Neural cell (in vitro differentiated cells): ENCODE data around the gene SND1. TPM values are rescaled to one million over a fixed set of nuclear protein-coding genes. Genes with fewer than 3 reads are reported as not detected.

Experiments
- H2AFZ ChIP-seq: fragments of 200-600, 300-800 bp; sonication (generic), shearing (Covaris generic); 2 replicates; pipeline ENCODE4 v1.6.0; 2014; ENCODE audit warnings: low read depth, mild to moderate bottlenecking, antibody characterized with exemption, low read length, moderate library complexity
- H3F3A ChIP-seq: fragments of 200-600 bp; shearing (Covaris generic); 2 replicates; pipeline ENCODE4 v1.6.1; 2016; ENCODE audit warnings: mild to moderate bottlenecking, moderate library complexity, mixed read lengths, antibody characterized with exemption, low read length; ENCODE audit not compliant: insufficient read depth, poor library complexity, severe bottlenecking
- H3K27ac ChIP-seq: fragments of 200-600, 300-800 bp; sonication (generic), shearing (Covaris generic); 2 replicates; pipeline ENCODE4 v1.5.1; 2014; ENCODE audit warnings: mild to moderate bottlenecking, low read length, moderate library complexity
- H3K27me3 ChIP-seq: fragments of 300-800, 200-600 bp; sonication (generic), shearing (Covaris generic); 2 replicates; pipeline ENCODE4 v1.6.0; 2014; ENCODE audit warnings: mild to moderate bottlenecking, low read depth, low read length, moderate library complexity; ENCODE audit not compliant: insufficient read depth
- H3K36me3 ChIP-seq: fragments of 300-800, 200-600 bp; sonication (generic), shearing (Covaris generic); 2 replicates; pipeline ENCODE4 v1.5.1; 2014; ENCODE audit warnings: mild to moderate bottlenecking, antibody characterized with exemption, low read length, moderate library complexity; ENCODE audit not compliant: insufficient read depth
- H3K4me2 ChIP-seq: fragments of 300-800, 200-600 bp; sonication (generic), shearing (Covaris generic); 2 replicates; pipeline ENCODE4 v1.6.0; 2014; ENCODE audit warnings: mild to moderate bottlenecking, low read length
- H3K4me3 ChIP-seq: fragments of 300-800, 200-600 bp; sonication (generic), shearing (Covaris generic); 2 replicates; pipeline ENCODE4 v1.5.1; 2014; ENCODE audit warnings: mild to moderate bottlenecking, low read length, moderate library complexity
- H3K79me2 ChIP-seq: fragments of 200-600 bp; shearing (Covaris generic); replicated peaks from 2 replicates; pipeline ENCODE4 v1.6.0; 2014; ENCODE audit warnings: mild to moderate bottlenecking, low read length, moderate library complexity; ENCODE audit not compliant: insufficient read depth
- H3K9ac ChIP-seq: fragments of 300-800, 200-600 bp; sonication (generic), shearing (Covaris generic); 2 replicates; pipeline ENCODE4 v1.6.1; 2016; ENCODE audit warnings: mild to moderate bottlenecking, low read length, mixed read lengths
- H3K9me2 ChIP-seq: fragments of 200-600 bp; shearing (Covaris generic); 2 replicates; pipeline ENCODE4 v1.6.1; 2016; ENCODE audit warnings: mild to moderate bottlenecking, low read length, mixed read lengths; ENCODE audit not compliant: insufficient read depth
- H3K9me3 ChIP-seq: fragments of 200-600, 300-800 bp; sonication (generic), shearing (Covaris generic); 2 replicates; pipeline ENCODE4 v1.6.1; 2016; ENCODE audit warnings: mild to moderate bottlenecking, mixed run types, low read length, moderate library complexity, mixed read lengths
- H4K20me1 ChIP-seq: fragments of 200-600 bp; shearing (Covaris generic); 2 replicates; pipeline ENCODE4 v1.6.1; 2016; ENCODE audit warnings: mild to moderate bottlenecking, mixed run types; ENCODE audit not compliant: insufficient read depth
- CTCF ChIP-seq: fragments of 450-650 bp; IDR thresholded peaks from 2 replicates; pipeline ENCODE4 v1.5.1; 2014; ENCODE audit warnings: antibody characterized with exemption, mild to moderate bottlenecking, moderate library complexity; ENCODE audit not compliant: poor library complexity, severe bottlenecking
- EP300 ChIP-seq: fragments of 450-650 bp; conservative IDR thresholded peaks from 2 replicates; pipeline ENCODE4 v1.6.1; 2014; ENCODE audit warnings: antibody characterized with exemption, mild to moderate bottlenecking, moderate library complexity; ENCODE audit not compliant: poor library complexity, severe bottlenecking
- EZH2 ChIP-seq: fragments of 200-600, 300-800 bp; shearing (Covaris generic), sonication (generic); IDR thresholded peaks from 2 replicates; pipeline ENCODE4 v1.6.1; 2014; ENCODE audit warnings: antibody characterized with exemption, low read length, borderline replicate concordance, mild to moderate bottlenecking; ENCODE audit not compliant: insufficient read depth, poor library complexity, severe bottlenecking
- MXI1 ChIP-seq: fragments of 450-650 bp; conservative IDR thresholded peaks from 2 replicates; pipeline ENCODE4 v1.6.1; 2014; ENCODE audit warnings: antibody characterized with exemption, mild to moderate bottlenecking; ENCODE audit not compliant: poor library complexity, severe bottlenecking
- POLR2AphosphoS5 ChIP-seq: IDR thresholded peaks from 2 replicates; pipeline ENCODE4 v1.6.1; 2012
- RAD21 ChIP-seq: fragments of 450-650 bp; conservative IDR thresholded peaks from 2 replicates; pipeline ENCODE4 v1.6.1; 2014; ENCODE audit warnings: antibody characterized with exemption, mild to moderate bottlenecking, moderate library complexity
- REST ChIP-seq: IDR thresholded peaks from 2 replicates; pipeline ENCODE4 v1.6.1; 2012; ENCODE audit warnings: borderline replicate concordance
- SMC3 ChIP-seq: fragments of 450-650 bp; conservative IDR thresholded peaks from 2 replicates; pipeline ENCODE4 v1.6.1; 2014; ENCODE audit warnings: antibody characterized with exemption, mild to moderate bottlenecking, moderate library complexity; ENCODE audit not compliant: poor library complexity
- TAF1 ChIP-seq: IDR thresholded peaks from 2 replicates; pipeline ENCODE4 v1.6.1; 2012; ENCODE audit warnings: low read depth
- polyA plus RNA-seq: library from polyadenylated mRNA; depleted of rRNA; stranded (reverse); fragments of >200 nt; gene quantifications from 2 replicates; pipeline ENCODE4 v1.2.3, GENCODE V29; 2014

Gene SND1
- polyA plus RNA-seq, 1 donor from 2014 or later: 37.4 TPM

- Histone ChIP-seq H3K9me3 (no peaks in the 10 kb centered on the region), H2AFZ (no peak overlapping the region), H3K79me2 (no peaks in the 10 kb centered on the region), H3K4me2 (no peak overlapping the region), H3K27me3 (no peaks in the 10 kb centered on the region), H4K20me1 (no peaks in the 10 kb centered on the region), H3K4me3 (no peak overlapping the region), H3K27ac (no peak overlapping the region), H3K36me3 (no peaks in the 10 kb centered on the region), H3K9me2 (no peaks in the 10 kb centered on the region), H3K9ac (no peak overlapping the region), H3F3A (no peaks in the 10 kb centered on the region)
- no peak for TF ChIP-seq RAD21
- TF ChIP-seq MXI1: no peak
- no peak for TF ChIP-seq TAF1
- no peak for TF ChIP-seq EZH2
- TF ChIP-seq CTCF: no peak
- no peak for TF ChIP-seq SMC3
- TF ChIP-seq REST: no peak
Measured at GRCh38 chr7:127948312-127948711, 296.3 kb downstream of the SND1 start.

- Histone ChIP-seq H3K9me3 (no peaks in the 10 kb centered on the region), H3F3A (no peaks in the 10 kb centered on the region), H2AFZ (no peak overlapping the region), H3K27ac (no peak overlapping the region), H4K20me1 (no peaks in the 10 kb centered on the region), H3K4me3 (no peak overlapping the region), H3K9ac (no peak overlapping the region), H3K9me2 (no peaks in the 10 kb centered on the region), H3K79me2 (no peaks in the 10 kb centered on the region), H3K27me3 (no peaks in the 10 kb centered on the region), H3K36me3 (no peaks in the 10 kb centered on the region), H3K4me2 (no peak overlapping the region)
- TF ChIP-seq POLR2AphosphoS5 (no peak), MXI1 (no peak), TAF1 (no peak), EP300 (no peak), RAD21 (no peak), CTCF (no peak), EZH2 (no peak), REST (no peak), SMC3 (no peak)
Measured at GRCh38 chr7:127948930-127949329, 296.9 kb downstream of the SND1 start.
